ENCODE data around the gene ARRDC4. TPM values are rescaled to one million over a fixed set of nuclear protein-coding genes. Genes with fewer than 3 reads are reported as not detected.

The ARRDC4 gene
- total RNA-seq: 5.9 and 8.4 TPM in 2 replicates

GRCh38 chr15:97960364-97961066 lies at the start of gene ARRDC4:
Gene ARRDC4, plus strand, starts transcription at chr15:97960703. Its CDS starts 159 bp downstream, at chr15:97960862.

Measured in uterine smooth muscle cell (primary cell).